ENCODE results near the gene SPIN1.

Gene SPIN1

GRCh38 chr9:88477300-88477751, 89.1 kb downstream of the SPIN1 start:
- intact Hi-C loops (cut with DNase I): loop anchor here (5.0 kb wide), 1 partner anchor 80 kb away; no protein-coding TSS in a partner anchor
- no peak for DNase-seq

GRCh38 chr9:88478246-88478645, 90.0 kb downstream of the SPIN1 start:
- intact Hi-C loops (cut with DNase I): loop anchor here (5.0 kb wide), 1 partner anchor 81 kb away; no protein-coding TSS in a partner anchor
- no peak for DNase-seq

GRCh38 chr9:88481933-88482332, 93.7 kb downstream of the SPIN1 start:
- peak in 7 of 10 donors; percentile 24 to 93 (median 46) for DNase-seq
- intact Hi-C loops (cut with DNase I): loop anchor here (5.0 kb wide), 1 partner anchor 95 kb away; no protein-coding TSS in a partner anchor

GRCh38 chr9:88488166-88488565, 99.9 kb downstream of the SPIN1 start:
- intact Hi-C loops (cut with DNase I): no loop called here
- no peak for DNase-seq

- DNase-seq: peak in 1 of 10 donors; percentile 39
- intact Hi-C loops (cut with DNase I): no loop called here
Observed at GRCh38 chr9:88494983-88495721, 106.9 kb downstream of the SPIN1 start.

- no peak for DNase-seq
- intact Hi-C loops (cut with DNase I): no loop called here
Observed at GRCh38 chr9:88497224-88497623, 109.0 kb downstream of the SPIN1 start.

GRCh38 chr9:88498880-88499279, 110.6 kb downstream of the SPIN1 start:
- intact Hi-C loops (cut with DNase I): no loop called here
- no peak for DNase-seq

- no peak for DNase-seq
- intact Hi-C loops (cut with DNase I): no loop called here
Observed at GRCh38 chr9:88501086-88501485, 112.8 kb downstream of the SPIN1 start.

- no peak for DNase-seq
- intact Hi-C loops (cut with DNase I): no loop called here
Observed at GRCh38 chr9:88502552-88503034, 114.3 kb downstream of the SPIN1 start.

- peak in 1 of 10 donors; percentile 79 for DNase-seq
- intact Hi-C loops (cut with DNase I): no loop called here
Observed at GRCh38 chr9:88503081-88503844, 115.0 kb downstream of the SPIN1 start.

GRCh38 chr9:88503845-88504764, 115.9 kb downstream of the SPIN1 start:
- no peak for DNase-seq
- intact Hi-C loops (cut with DNase I): no loop called here

GRCh38 chr9:88508326-88508725, 120.1 kb downstream of the SPIN1 start:
- DNase-seq: no peak
- intact Hi-C loops (cut with DNase I): no loop called here

GRCh38 chr9:88511906-88512305, 123.7 kb downstream of the SPIN1 start:
- no peak for DNase-seq
- intact Hi-C loops (cut with DNase I): no loop called here

GRCh38 chr9:88514247-88514646, 126.0 kb downstream of the SPIN1 start:
- DNase-seq: no peak
- intact Hi-C loops (cut with DNase I): no loop called here

GRCh38 chr9:88521308-88521707, 133.1 kb downstream of the SPIN1 start:
- intact Hi-C loops (cut with DNase I): loop anchor here (5.0 kb wide), 1 partner anchor 49 kb away; no protein-coding TSS in a partner anchor
- DNase-seq: peak in 1 of 10 donors; percentile 60

GRCh38 chr9:88522360-88522759, 134.1 kb downstream of the SPIN1 start:
- DNase-seq: peak in 1 of 10 donors; percentile 60
- intact Hi-C loops (cut with DNase I): loop anchor here (5.0 kb wide), 1 partner anchor 50 kb away; no protein-coding TSS in a partner anchor

GRCh38 chr9:88523056-88523455, 134.8 kb downstream of the SPIN1 start:
- peak in 1 of 10 donors; percentile 13 for DNase-seq
- intact Hi-C loops (cut with DNase I): loop anchor here (5.0 kb wide), 1 partner anchor 51 kb away; no protein-coding TSS in a partner anchor

GRCh38 chr9:88524911-88525310, 136.7 kb downstream of the SPIN1 start:
- no peak for DNase-seq
- intact Hi-C loops (cut with DNase I): loop anchor here (5.0 kb wide), 1 partner anchor 53 kb away; no protein-coding TSS in a partner anchor

- DNase-seq: no peak
- intact Hi-C loops (cut with DNase I): no loop called here
Observed at GRCh38 chr9:88527618-88528017, 139.4 kb downstream of the SPIN1 start.

All from posterior cingulate gyrus (tissue), 11 donors.